HG03354 (cell line): ENCODE results near the gene STK31.
"Not testable (repeated sequence)": the region's sequence is repeated elsewhere in the genome, so short reads cannot be mapped to it uniquely, and the experiment has no call there.

Experiments used
- ATAC-seq: cut with Tn5 transposase; IDR thresholded peaks from one replicate; pipeline ENCODE4 v1.9.1; 2021; ENCODE audit warnings: mild to moderate bottlenecking; ENCODE audit not compliant: unreplicated experiment, poor library complexity, severe bottlenecking

STK31 gene

GRCh38 chr7:23710000-23710399 lies at the start of gene STK31:
TSS of gene STK31 (plus strand) at chr7:23710219. CDS start at chr7:23710286, 67 bp downstream.
- no peak for ATAC-seq

- ATAC-seq, result no peak
These were observed 48.6 kb upstream of the STK31 start for GRCh38 chr7:23661385-23661784.

GRCh38 chr7:23662124-23662983 lies 47.7 kb upstream of the STK31 start:
- ATAC-seq, result no peak

GRCh38 chr7:23662984-23663313 lies 47.1 kb upstream of the STK31 start:
- no peak for ATAC-seq

- ATAC-seq, result no peak
These were observed 45.9 kb upstream of the STK31 start for GRCh38 chr7:23664122-23664521.

- no peak for ATAC-seq
These were observed 38.0 kb upstream of the STK31 start for GRCh38 chr7:23672033-23672432.

- peak; percentile 97 for ATAC-seq
These were observed 30.1 kb upstream of the STK31 start, which contains the start of gene FAM221A for GRCh38 chr7:23679898-23680413. TSS of gene FAM221A (plus strand) at chr7:23680199. CDS start at chr7:23680219, 20 bp downstream.

- ATAC-seq, result peak; percentile 51
These were observed 29.3 kb upstream of the STK31 start for GRCh38 chr7:23680414-23681405.

- ATAC-seq, result not testable (repeated sequence)
These were observed 26.0 kb upstream of the STK31 start for GRCh38 chr7:23684041-23684440.

- ATAC-seq, result no peak
These were observed 24.3 kb upstream of the STK31 start for GRCh38 chr7:23685731-23686130.

- no peak for ATAC-seq
These were observed 23.0 kb upstream of the STK31 start for GRCh38 chr7:23687011-23687410.

GRCh38 chr7:23689165-23689564 lies 20.9 kb upstream of the STK31 start:
- ATAC-seq, result no peak

GRCh38 chr7:23691320-23691719 lies 18.7 kb upstream of the STK31 start:
- ATAC-seq, result no peak

GRCh38 chr7:23693224-23693623 lies 16.8 kb upstream of the STK31 start:
- no peak for ATAC-seq

GRCh38 chr7:23696916-23697441 lies 13.0 kb upstream of the STK31 start:
- ATAC-seq, result no peak

GRCh38 chr7:23698822-23699221 lies 11.2 kb upstream of the STK31 start:
- no peak for ATAC-seq

GRCh38 chr7:23700046-23700445 lies 10.0 kb upstream of the STK31 start:
- no peak for ATAC-seq

- ATAC-seq, result no peak
These were observed 803 bp upstream of the STK31 start for GRCh38 chr7:23709081-23709750.
